IMR-90 (cell line): ENCODE measurements around the gene SARDH. TPM values are rescaled to one million over a fixed set of nuclear protein-coding genes. Genes with fewer than 3 reads are reported as not detected.

Source experiments
- ATAC-seq: fragments of 200-7000 bp; cut with Tn5 transposase; 2 replicates; pipeline ENCODE4 v1.9.1; 2020; ENCODE audit warnings: low read depth, mild to moderate bottlenecking, moderate library complexity
- BruUV-seq: library from RNA; stranded (reverse); fragments of 400-500 nt; replicated peaks from 2 replicates; lab custom pipeline; 2021; lab: Mats Ljungman, UMichigan
- CTCF ChIA-PET: fragments of 300-600 bp; formaldehyde crosslinking; extraction: SDS; loops from one replicate; lab custom pipeline; 2021; ENCODE audit warnings: antibody characterized with exemption; lab: Yijun Ruan, JAX
- POLR2A ChIA-PET: fragments of 300-600 bp; sonication (Branson Sonifier 250); formaldehyde crosslinking; loops from one replicate; lab custom pipeline; 2022; ENCODE audit warnings: antibody characterized with exemption; ENCODE audit not compliant: unreplicated experiment; lab: Charles Lee
- DNase-seq: peaks from one replicate; pipeline ENCODE4 v3.0.0; 2013
- H2AFZ ChIP-seq: replicated peaks from 2 replicates; pipeline ENCODE3; 2013; ENCODE audit warnings: low read length, mild to moderate bottlenecking; ENCODE audit not compliant: poor library complexity
- H2AK5ac ChIP-seq: 2 replicates; pipeline ENCODE4 v1.6.1; 2013; ENCODE audit warnings: low read depth, low read length, inconsistent platforms
- H2AK9ac ChIP-seq: replicated peaks from 2 replicates; pipeline ENCODE3; 2013; ENCODE audit warnings: mild to moderate bottlenecking, low read depth, low read length, moderate library complexity; ENCODE audit not compliant: poor library complexity
- H2BK120ac ChIP-seq: 2 replicates; pipeline ENCODE4 v1.6.1; 2013; ENCODE audit warnings: low read depth, low read length, inconsistent platforms
- H2BK15ac ChIP-seq: 3 replicates; pipeline ENCODE4 v1.6.1; 2013; ENCODE audit warnings: low read depth, low read length, inconsistent platforms
- H2BK20ac ChIP-seq: 2 replicates; pipeline ENCODE4 v1.6.1; 2013; ENCODE audit warnings: low read depth, mild to moderate bottlenecking, inconsistent platforms, low read length, moderate library complexity
- H2BK5ac ChIP-seq: 2 replicates; pipeline ENCODE4 v1.6.1; 2013; ENCODE audit warnings: mild to moderate bottlenecking, low read depth, low read length, inconsistent platforms; ENCODE audit not compliant: poor library complexity, severe bottlenecking
- H3K14ac ChIP-seq: replicated peaks from 2 replicates; pipeline ENCODE4 v1.6.1; 2013; ENCODE audit warnings: low read depth, low read length, inconsistent platforms
- H3K18ac ChIP-seq: 2 replicates; pipeline ENCODE4 v1.6.1; 2013; ENCODE audit warnings: low read depth, low read length, control low read depth
- H3K23ac ChIP-seq: 2 replicates; pipeline ENCODE4 v1.6.1; 2013; ENCODE audit warnings: low read depth, low read length, inconsistent platforms
- H3K27ac ChIP-seq: 2 replicates; pipeline ENCODE4 v1.5.1; 2013; ENCODE audit warnings: mild to moderate bottlenecking, control low read depth, low read length; ENCODE audit not compliant: insufficient read depth
- H3K27me3 ChIP-seq: 2 replicates; pipeline ENCODE4 v1.6.1; 2013; ENCODE audit warnings: low read length; ENCODE audit not compliant: control insufficient read depth, insufficient read depth
- H3K36me3 ChIP-seq: 2 replicates; pipeline ENCODE4 v1.6.1; 2013; ENCODE audit warnings: low read length, mixed read lengths; ENCODE audit not compliant: control insufficient read depth, insufficient read depth
- H3K4ac ChIP-seq: 2 replicates; pipeline ENCODE4 v1.6.1; 2013; ENCODE audit warnings: low read depth, low read length, inconsistent platforms
- H3K4me1 ChIP-seq: 2 replicates; pipeline ENCODE4 v1.6.1; 2013; ENCODE audit warnings: low read length, mixed read lengths; ENCODE audit not compliant: control insufficient read depth, insufficient read depth
- H3K4me2 ChIP-seq: 2 replicates; pipeline ENCODE4 v1.6.1; 2013; ENCODE audit warnings: low read depth, mild to moderate bottlenecking, control low read depth, low read length, moderate library complexity
- H3K4me3 ChIP-seq: 2 replicates; pipeline ENCODE4 v1.5.1; 2013; ENCODE audit warnings: low read depth, mild to moderate bottlenecking, control low read depth, low read length, moderate library complexity; ENCODE audit not compliant: insufficient read depth
- H3K56ac ChIP-seq: 2 replicates; pipeline ENCODE4 v1.6.1; 2013; ENCODE audit warnings: low read length, inconsistent platforms; ENCODE audit not compliant: insufficient read depth; ENCODE audit errors: extremely low read depth
- H3K79me1 ChIP-seq, 2 experiments: 2 replicates each; pipeline ENCODE4 v1.6.1; 2013; ENCODE audit warnings: low read length in 2 of 2, inconsistent platforms in 1 of 2, low read depth in 1 of 2
- H3K9ac ChIP-seq: 2 replicates; pipeline ENCODE4 v1.6.1; 2013; ENCODE audit warnings: low read depth, low read length, control low read depth
- H3K9me1 ChIP-seq: 2 replicates; pipeline ENCODE4 v1.6.1; 2013; ENCODE audit warnings: low read length, inconsistent platforms; ENCODE audit not compliant: insufficient read depth
- H3K9me3 ChIP-seq: 2 replicates; pipeline ENCODE4 v1.6.1; 2013; ENCODE audit warnings: low read length; ENCODE audit not compliant: control insufficient read depth, insufficient read depth
- H4K20me1 ChIP-seq: 2 replicates; pipeline ENCODE4 v1.6.1; 2013; ENCODE audit warnings: low read length, inconsistent platforms; ENCODE audit not compliant: insufficient read depth
- H4K5ac ChIP-seq: 2 replicates; pipeline ENCODE4 v1.6.1; 2013; ENCODE audit warnings: mild to moderate bottlenecking, low read depth, low read length, control low read depth
- H4K8ac ChIP-seq, 2 experiments: 2 replicates each; pipeline ENCODE4 v1.6.1; 2013; ENCODE audit warnings: low read depth in 2 of 2, low read length in 2 of 2, control low read depth in 1 of 2, inconsistent platforms in 1 of 2
- H4K91ac ChIP-seq: 2 replicates; pipeline ENCODE4 v1.6.1; 2013; ENCODE audit warnings: low read depth, low read length, inconsistent platforms; ENCODE audit not compliant: insufficient read depth
- MAFK ChIP-seq: IDR thresholded peaks from 2 replicates; pipeline ENCODE4 v1.6.1; 2012; ENCODE audit warnings: low read depth, low read length, improper control_type of control experiment
- MAZ ChIP-seq: IDR thresholded peaks from 2 replicates; pipeline ENCODE4 v1.6.1; 2012; ENCODE audit warnings: low read depth, mild to moderate bottlenecking, low read length, improper control_type of control experiment, moderate library complexity, borderline replicate concordance
- MXI1 ChIP-seq: IDR thresholded peaks from 2 replicates; pipeline ENCODE4 v1.6.1; 2012; ENCODE audit warnings: low read depth, mild to moderate bottlenecking, low read length, moderate library complexity, borderline replicate concordance
- RAD21 ChIP-seq: IDR thresholded peaks from 2 replicates; pipeline ENCODE4 v1.6.1; 2012; ENCODE audit warnings: low read length, improper control_type of control experiment
- RCOR1 ChIP-seq: IDR thresholded peaks from 2 replicates; pipeline ENCODE4 v1.6.1; 2012; ENCODE audit warnings: mild to moderate bottlenecking, low read length, improper control_type of control experiment; ENCODE audit not compliant: insufficient replicate concordance
- SMC3 ChIP-seq: fragments of 150-350 bp; IDR thresholded peaks from 2 replicates; pipeline ENCODE4 v1.6.1; 2016; ENCODE audit warnings: low read depth, mild to moderate bottlenecking, antibody characterized with exemption, low read length, moderate library complexity
- USF2 ChIP-seq: fragments of 150-350 bp; IDR thresholded peaks from 2 replicates; pipeline ENCODE4 v1.6.1; 2017; ENCODE audit warnings: mild to moderate bottlenecking, antibody characterized with exemption, low read length, low read depth
- WGBS, 2 experiments: methylation state at CpG; one replicate each; pipeline versions ENCODE4 v1.1.5 to v1.1.7; 2013; ENCODE audit warnings: missing lambda C conversion rate in 2 of 2; ENCODE audit not compliant: insufficient read length in 1 of 2; ENCODE audit errors: extremely low coverage in 2 of 2; 5-methylcytosine and 5-hydroxymethylcytosine counted together
- dilution Hi-C: fragments of 300-500 bp; cut with HindIII; formaldehyde crosslinking; loops from one replicate; pipeline ENCODE4 v1.14.3; 2018; ENCODE audit warnings: low sequenced_read_pairs; ENCODE audit not compliant: unreplicated experiment
- in situ Hi-C: fragments of 300-500 bp; cut with MboI; formaldehyde crosslinking; loops from 3 replicates; pipeline ENCODE4 v1.14.3; 2019; ENCODE audit warnings: low sequenced_read_pairs, inconsistent platforms, mixed read lengths
- intact Hi-C: fragments of 100-400 bp; cut with micrococcal nuclease; formaldehyde crosslinking; loops from 2 replicates; pipeline ENCODE4 v1.10.0; 2022
- polyA plus RNA-seq, 3 experiments: library from polyadenylated mRNA; depleted of rRNA; stranded (reverse); fragments of >200 nt; gene quantifications; 2 replicates each; pipeline ENCODE4 v1.2.3, GENCODE V29; 2012; ENCODE audit warnings: low replicate concordance in 1 of 3
- total RNA-seq: library from RNA; depleted of rRNA; stranded (reverse); fragments of >200 nt; gene quantifications from 2 replicates; pipeline ENCODE4 v1.2.3, GENCODE V29; 2012

SARDH gene
- total and polyA plus RNA-seq, 2 of the 4 experiments (the other 2 are of a cell fraction), result 5.0 to 7.5 TPM

GRCh38 chr9:133779081-133779480 lies 40.9 kb upstream of the SARDH start:
- Histone ChIP-seq H3K4me2 (no peak overlapping the region), H2BK15ac (no peak overlapping the region), H2AK5ac (no peak overlapping the region), H2BK120ac (no peak overlapping the region), H3K27me3 (no peaks in the 10 kb centered on the region), H4K5ac (no peak overlapping the region), H3K9ac (no peak overlapping the region), H3K14ac (no peak overlapping the region), H3K9me1 (no peaks in the 10 kb centered on the region; the same call in 1 of the 2 replicates), H4K20me1 (peaks cover 2% of the 10 kb centered on the region; the same call in 1 of the 2 replicates), H2AFZ (no peak overlapping the region), H3K27ac (no peak overlapping the region), H3K18ac (no peak overlapping the region), H3K23ac (no peak overlapping the region), H4K8ac (no peak overlapping the region), H3K36me3 (peaks cover 58% of the 10 kb centered on the region), H3K9me3 (no peaks in the 10 kb centered on the region), H2AK9ac (no peak overlapping the region), H3K4ac (no peak overlapping the region), H4K91ac (no peak overlapping the region), H3K4me1 (peaks cover 2% of the 10 kb centered on the region; the same call in 1 of the 2 replicates), H3K79me1 (no peaks in the 10 kb centered on the region), H3K4me3 (no peak overlapping the region), H2BK20ac (no peak overlapping the region), H3K56ac (no peak overlapping the region), H2BK5ac (no peak overlapping the region)
- no peak for ATAC-seq
- ChIA-PET POLR2A (no interaction called here), CTCF (no interaction called here)
- no peak for TF ChIP-seq SMC3
- TF ChIP-seq RAD21, result no peak
- no peak for TF ChIP-seq RCOR1
- TF ChIP-seq MAFK, result no peak
- TF ChIP-seq MXI1, result no peak
- no peak for TF ChIP-seq MAZ
- no peak for TF ChIP-seq USF2
- BruUV-seq, result no TSS peak
- dilution Hi-C loops, result loop anchor here (25.0 kb wide), 1 partner anchor 233 kb away; no protein-coding TSS in a partner anchor
- in situ Hi-C loops, result loop anchor here (25.0 kb wide), 1 partner anchor 358 kb away; the partner anchor contains the start of gene WDR5
- no peak for DNase-seq
- intact Hi-C loops, result no loop called here
- WGBS, 2 experiments, result 59% methylated on average over 2 of the region's 8 CpGs; no CpG with 5 or more reads in 1 of the 2 experiments
